HepG2 (cell line): ENCODE measurements around the gene PGRMC2. TPM values are rescaled to one million over a fixed set of nuclear protein-coding genes. Genes with fewer than 3 reads are reported as not detected.
A peak's percentile ranks its signal among the peaks of the same experiment; 100 is the strongest.

Source experiments
- ATAC-seq: fragments of 200-7000 bp; cut with Tn5 transposase; 3 replicates; pipeline ENCODE4 v1.9.1; 2020; ENCODE audit warnings: mild to moderate bottlenecking, moderate library complexity
- BruUV-seq: library from RNA; stranded (reverse); fragments of 400-500 nt; replicated peaks from 2 replicates; lab custom pipeline; 2021; lab: Mats Ljungman, UMichigan
- CTCF ChIA-PET: fragments of 300-600 bp; formaldehyde crosslinking; extraction: SDS; loops from one replicate; lab custom pipeline; 2021; ENCODE audit warnings: low total read pairs, inconsistent platforms, low intra/inter-chr PET ratio; lab: Yijun Ruan, JAX
- POLR2A ChIA-PET: fragments of 350-600 bp; sonication (Branson Sonifier 250); formaldehyde crosslinking; loops from one replicate; lab custom pipeline; 2020; ENCODE audit warnings: antibody characterized with exemption, inconsistent platforms; lab: Yijun Ruan, JAX
- DNase-seq: peaks from one replicate; pipeline ENCODE4 v3.0.0-alpha.2; 2015; ENCODE audit warnings: low spot score
- FAIRE-seq: peaks from 3 replicates; lab custom pipeline; 2011; peaks lifted over from hg19 to GRCh38; lab: Jason Lieb, UNC
- H2AFZ ChIP-seq: one replicate; pipeline ENCODE4 v1.6.1; 2011; ENCODE audit warnings: low read length, inconsistent platforms
- H3K27ac ChIP-seq: fragments of 300-600 bp; 3 replicates; pipeline ENCODE4 v1.8.0; 2011; ENCODE audit warnings: mixed run types, mild to moderate bottlenecking, mixed read lengths, low read length, inconsistent platforms; ENCODE audit not compliant: insufficient read depth; ENCODE audit errors: extremely low read length
- H3K27me3 ChIP-seq, 2 experiments: fragments of 200-600 bp in 1 of 2; 2 replicates in 1 of 2; 3 replicates in 1 of 2; pipeline versions ENCODE4 v1.6.0 to v1.8.0; 2011; ENCODE audit warnings: low read length in 2 of 2, mild to moderate bottlenecking in 2 of 2, moderate library complexity in 2 of 2, inconsistent platforms in 1 of 2; ENCODE audit not compliant: insufficient read depth in 2 of 2, control insufficient read depth in 1 of 2
- H3K36me3 ChIP-seq, 2 experiments: fragments of 200-600 bp in 1 of 2; replicated peaks in 1 of 2; 2 replicates in 1 of 2; 3 replicates in 1 of 2; pipeline versions ENCODE4 v1.5.1 to v1.8.0; 2011; ENCODE audit warnings: low read length in 2 of 2, inconsistent platforms in 1 of 2; ENCODE audit not compliant: insufficient read depth in 2 of 2, control insufficient read depth in 1 of 2
- H3K4me1 ChIP-seq: 2 replicates; pipeline ENCODE4 v1.5.1; 2012; ENCODE audit warnings: low read length, inconsistent platforms; ENCODE audit not compliant: insufficient read depth
- H3K4me2 ChIP-seq: 2 replicates; pipeline ENCODE4 v1.6.0; 2011; ENCODE audit warnings: low read depth, low read length, inconsistent platforms
- H3K4me3 ChIP-seq, 3 experiments: fragments of 200-600 bp in 1 of 3; sonication (generic), shearing (Covaris generic) in 1 of 3; replicated peaks in 1 of 3; 2 replicates each; pipeline ENCODE4 v1.5.1; 2011 to 2016; ENCODE audit warnings: low read length in 3 of 3, inconsistent platforms in 2 of 3, low read depth in 2 of 3, mild to moderate bottlenecking in 2 of 3, control low read depth in 1 of 3, mixed read lengths in 1 of 3; ENCODE audit not compliant: insufficient read depth in 1 of 3
- H3K79me2 ChIP-seq: one replicate; pipeline ENCODE4 v1.6.1; 2011; ENCODE audit warnings: low read length, inconsistent platforms; ENCODE audit not compliant: insufficient read depth
- H3K9ac ChIP-seq: 2 replicates; pipeline ENCODE4 v1.6.0; 2011; ENCODE audit warnings: mild to moderate bottlenecking, low read depth, low read length, inconsistent platforms; ENCODE audit not compliant: insufficient read depth
- H3K9me3 ChIP-seq: 2 replicates; pipeline ENCODE4 v1.5.1; 2012; ENCODE audit warnings: mild to moderate bottlenecking, low read length
- H4K20me1 ChIP-seq: 2 replicates; pipeline ENCODE4 v1.6.0; 2011; ENCODE audit warnings: inconsistent platforms, mild to moderate bottlenecking, low read length, moderate library complexity; ENCODE audit not compliant: insufficient read depth
- EHMT2 ChIP-seq: fragments of 200-600 bp; sonication (generic); IDR thresholded peaks from 2 replicates; pipeline ENCODE4 v1.7.0; 2017; ENCODE audit warnings: antibody characterized with exemption, low read depth, low read length, borderline replicate concordance
- ELF4 ChIP-seq: sonication (generic); formaldehyde crosslinking; IDR thresholded peaks from 2 replicates; pipeline ENCODE4 v1.5.0; 2020; ENCODE audit warnings: missing genetic modification reagents, mild to moderate bottlenecking, moderate library complexity, borderline replicate concordance
- NFYC ChIP-seq: IDR thresholded peaks from 2 replicates; pipeline ENCODE4 v1.6.1; 2016; ENCODE audit warnings: missing genetic modification reagents, missing compliant biosample characterization
- NPAS2 ChIP-seq: sonication (generic); formaldehyde crosslinking; IDR thresholded peaks from 2 replicates; pipeline ENCODE4 v1.8.0; 2022; ENCODE audit warnings: mild to moderate bottlenecking, missing genetic modification reagents, borderline replicate concordance
- RXRB ChIP-seq: IDR thresholded peaks from 2 replicates; pipeline ENCODE4 v1.6.1; 2016; ENCODE audit warnings: borderline replicate concordance, missing genetic modification reagents, missing compliant biosample characterization
- TCF12 ChIP-seq, 2 experiments: fragments of 450-650 bp in 1 of 2; sonication (generic) in 1 of 2; formaldehyde crosslinking in 1 of 2; IDR thresholded peaks; 2 replicates each; pipeline versions ENCODE4 v1.6.1 to v1.8.0; 2017 to 2022; ENCODE audit warnings: antibody characterized with exemption in 1 of 2, mild to moderate bottlenecking in 1 of 2, missing genetic modification reagents in 1 of 2, moderate library complexity in 1 of 2
- ZNF333 ChIP-seq: sonication (generic); formaldehyde crosslinking; IDR thresholded peaks from 2 replicates; pipeline ENCODE4 v1.4.0; 2020; ENCODE audit warnings: mild to moderate bottlenecking, missing genetic modification reagents, borderline replicate concordance
- WGBS: methylation state at CpG from one replicate; pipeline ENCODE4 v1.1.6; 2017; ENCODE audit warnings: low lambda C conversion rate; 5-methylcytosine and 5-hydroxymethylcytosine counted together
- in situ Hi-C: cut with HindIII; loops from 2 replicates; pipeline ENCODE4 v1.10.0; 2017; ENCODE audit warnings: low pct_unique_long_range_greater_than_20kb; ENCODE audit not compliant: extremely low pct_ligation_motif_present
- intact Hi-C: fragments of 100-400 bp; cut with micrococcal nuclease; formaldehyde crosslinking; loops from one replicate; pipeline ENCODE4 v1.10.0; 2022; ENCODE audit not compliant: unreplicated experiment
- polyA plus RNA-seq, 8 experiments: library from polyadenylated mRNA; depleted of rRNA in 3 of 8; stranded (reverse) in 7 of 8; unstranded in 1 of 8; fragments of >200 nt; fragmentation: Illumina TruSeq in 4 of 8; extraction: Trizol in 4 of 8; gene quantifications; 2 replicates each; pipeline versions ENCODE4 v1.2.1 to v1.2.3, GENCODE V29; 2011 to 2016; ENCODE audit warnings: low read depth in 4 of 8, missing spikeins in 1 of 8, mixed read lengths in 1 of 8; ENCODE audit not compliant: insufficient read depth in 1 of 8
- total RNA-seq, 5 experiments: library from RNA; depleted of rRNA; stranded (reverse); fragments of >200 nt; fragmentation: Illumina TruSeq; extraction: Trizol; gene quantifications; 2 replicates each; pipeline ENCODE4 v1.2.3, GENCODE V29; 2016; ENCODE audit warnings: low read depth in 1 of 5
- TF ChIP-seq, protein P1 (sequence below): sonication (generic); formaldehyde crosslinking; IDR thresholded peaks from 2 replicates; pipeline ENCODE4 v1.5.1; 2020; ENCODE audit warnings: missing genetic modification reagents, mild to moderate bottlenecking, borderline replicate concordance
- TF ChIP-seq, protein P2 (sequence below): sonication (generic); formaldehyde crosslinking; conservative IDR thresholded peaks from 2 replicates; pipeline ENCODE4 v1.8.1; 2023; ENCODE audit warnings: missing genetic modification reagents
- TF ChIP-seq, protein P3 (sequence below): sonication (generic); formaldehyde crosslinking; IDR thresholded peaks from 2 replicates; pipeline ENCODE4 v1.8.1; 2023; ENCODE audit warnings: missing genetic modification reagents, mild to moderate bottlenecking, borderline replicate concordance

The PGRMC2 gene
- total and polyA plus RNA-seq, 2 of the 13 experiments (the other 11 are each of a cell fraction or from before 2014, with no cell fraction given), result 16.0 to 19.8 TPM

DNA sequence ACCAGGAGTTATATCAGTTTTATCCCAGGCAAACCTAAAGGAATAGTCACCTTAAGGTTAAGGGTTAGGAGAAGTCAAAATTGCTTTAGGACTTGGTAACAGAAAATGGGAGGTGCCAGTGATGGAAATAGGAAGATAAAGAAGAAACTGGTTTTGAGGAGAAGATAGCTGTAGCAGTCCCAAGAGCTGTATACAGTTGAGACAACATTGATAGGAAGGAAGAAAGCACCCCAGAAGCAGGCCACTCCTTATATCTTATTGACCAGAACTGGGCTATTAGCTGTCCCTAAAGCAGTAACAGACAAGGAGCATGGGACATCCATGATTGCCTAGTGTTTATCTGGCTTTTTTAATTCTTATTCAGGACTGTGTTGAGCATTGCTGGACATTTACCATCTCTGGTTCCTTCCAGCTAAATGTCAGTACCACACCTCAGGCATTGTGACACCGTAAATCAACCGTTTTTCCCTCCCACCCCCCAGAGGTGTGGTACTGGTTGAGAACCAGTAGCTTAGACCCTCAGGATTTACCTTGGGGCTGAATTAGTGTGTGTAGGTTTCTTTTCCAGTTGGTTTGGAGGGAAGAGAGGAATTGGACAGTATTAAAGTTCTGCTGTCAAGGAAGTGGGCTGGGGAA is 2.0 kb upstream of the PGRMC2 start:
- ChIA-PET CTCF (no interaction called here), POLR2A (no interaction called here)
- Histone ChIP-seq H3K4me3 (no peak overlapping the region), H3K9ac (no peak overlapping the region), H3K36me3 (no peaks in the 10 kb centered on the region), H2AFZ (no peak overlapping the region), H3K27ac (no peak overlapping the region), H3K79me2 (peaks cover 27% of the 10 kb centered on the region), H4K20me1 (no peaks in the 10 kb centered on the region), H3K9me3 (no peaks in the 10 kb centered on the region), H3K4me1 (peaks cover 21% of the 10 kb centered on the region), H3K27me3 (peaks cover 2 to 5% of the 10 kb centered on the region in 2 experiments; a peak in 3 of 5 replicates), H3K4me2 (peak overlapping the region; percentile 98; the same call in 1 of the 2 replicates)
- DNase-seq (no peak), ATAC-seq (no peak), FAIRE-seq (no peak)
- intact Hi-C loops, result loop anchor here (2.0 to 10.0 kb wide), 5 partner anchors 69 to 523 kb away; partner anchors contain the start of genes ABHD18, LARP1B and MFSD8
- 61% methylated on average over 2 of the region's 2 CpGs for WGBS
- BruUV-seq, result no TSS peak
- no peak for TF ChIP-seq NFYC (CRISPR knock-in tag)
- in situ Hi-C loops, result no loop called here

DNA sequence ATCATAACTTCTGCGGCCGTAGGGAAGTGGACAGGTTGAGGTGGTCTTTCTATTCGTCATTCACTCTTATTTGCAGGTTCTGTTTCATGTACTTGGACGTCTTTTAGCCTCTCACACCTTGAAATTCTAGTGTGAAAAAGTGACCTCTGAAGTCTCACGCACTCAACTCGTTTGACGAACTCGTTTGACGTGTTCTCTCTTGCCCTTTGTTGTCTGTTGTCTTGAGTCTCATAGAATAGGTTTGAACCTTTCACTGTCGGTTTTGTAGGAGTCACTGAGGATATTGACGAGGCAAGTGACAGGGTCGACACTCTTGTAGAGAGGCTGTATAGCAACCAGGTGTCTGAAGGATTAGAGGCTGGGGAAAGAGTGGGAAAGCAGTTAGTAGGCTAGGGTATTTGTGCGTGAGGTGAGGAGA is 1.1 kb upstream of the PGRMC2 start:
- 3% methylated on average over 13 of the region's 13 CpGs for WGBS
- Histone ChIP-seq H3K9me3 (no peaks in the 10 kb centered on the region), H4K20me1 (no peaks in the 10 kb centered on the region), H3K4me2 (peak overlapping the region; percentile 98), H2AFZ (peak overlapping the region; percentile 81), H3K79me2 (peaks cover 36% of the 10 kb centered on the region), H3K4me1 (peaks cover 30% of the 10 kb centered on the region), H3K27ac (peak overlapping the region; percentile 77), H3K9ac (peak overlapping the region; percentile 78), H3K4me3 (peak overlapping the region; percentile 60 to 95 (median 94)), H3K36me3 (no peaks in the 10 kb centered on the region), H3K27me3 (peaks cover 2 to 5% of the 10 kb centered on the region in 2 experiments; a peak in 3 of 5 replicates)
- intact Hi-C loops, result loop anchor here (2.0 to 10.0 kb wide), 5 partner anchors 68 to 524 kb away; partner anchors contain the start of genes ABHD18, LARP1B and MFSD8
- ChIA-PET POLR2A (interaction anchor here (0.6 to 1.5 kb wide), 5 partner anchors 13 to 656 kb away, joined by 3 to 7 read pairs (median 3); partner anchors contain the start of genes INTU and LARP1B), CTCF (interaction anchor here (0.7 kb wide), 1 partner anchor 91 kb away, joined by 3 read pairs; no protein-coding TSS in a partner anchor)
- no peak for DNase-seq
- ATAC-seq, result no peak
- FAIRE-seq, result peak; percentile 68
- in situ Hi-C loops, result no loop called here
- BruUV-seq, result TSS peak; percentile 78
- TF ChIP-seq, protein P1, sequence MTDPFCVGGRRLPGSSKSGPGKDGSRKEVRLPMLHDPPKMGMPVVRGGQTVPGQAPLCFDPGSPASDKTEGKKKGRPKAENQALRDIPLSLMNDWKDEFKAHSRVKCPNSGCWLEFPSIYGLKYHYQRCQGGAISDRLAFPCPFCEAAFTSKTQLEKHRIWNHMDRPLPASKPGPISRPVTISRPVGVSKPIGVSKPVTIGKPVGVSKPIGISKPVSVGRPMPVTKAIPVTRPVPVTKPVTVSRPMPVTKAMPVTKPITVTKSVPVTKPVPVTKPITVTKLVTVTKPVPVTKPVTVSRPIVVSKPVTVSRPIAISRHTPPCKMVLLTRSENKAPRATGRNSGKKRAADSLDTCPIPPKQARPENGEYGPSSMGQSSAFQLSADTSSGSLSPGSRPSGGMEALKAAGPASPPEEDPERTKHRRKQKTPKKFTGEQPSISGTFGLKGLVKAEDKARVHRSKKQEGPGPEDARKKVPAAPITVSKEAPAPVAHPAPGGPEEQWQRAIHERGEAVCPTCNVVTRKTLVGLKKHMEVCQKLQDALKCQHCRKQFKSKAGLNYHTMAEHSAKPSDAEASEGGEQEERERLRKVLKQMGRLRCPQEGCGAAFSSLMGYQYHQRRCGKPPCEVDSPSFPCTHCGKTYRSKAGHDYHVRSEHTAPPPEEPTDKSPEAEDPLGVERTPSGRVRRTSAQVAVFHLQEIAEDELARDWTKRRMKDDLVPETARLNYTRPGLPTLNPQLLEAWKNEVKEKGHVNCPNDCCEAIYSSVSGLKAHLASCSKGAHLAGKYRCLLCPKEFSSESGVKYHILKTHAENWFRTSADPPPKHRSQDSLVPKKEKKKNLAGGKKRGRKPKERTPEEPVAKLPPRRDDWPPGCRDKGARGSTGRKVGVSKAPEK (CRISPR knock-in tag), result peak; percentile 11; the same call in 1 of the 2 replicates
- TF ChIP-seq ZNF333 (CRISPR knock-in tag) (0 out of 2 replicates have a peak, but pooled peaks have one; percentile 1), TCF12 (IDR thresholded peaks at IDR 0.05) (no peak), TCF12 (CRISPR knock-in tag; IDR thresholded peaks at IDR 0.05) (no peak), EHMT2 (peak; percentile 17; the same call in 1 of the 2 replicates), RXRB (CRISPR knock-in tag) (no peak), NPAS2 (CRISPR knock-in tag) (no peak), ELF4 (CRISPR knock-in tag) (peak; percentile 55; the same call in 1 of the 2 replicates)
- TF ChIP-seq, protein P2, sequence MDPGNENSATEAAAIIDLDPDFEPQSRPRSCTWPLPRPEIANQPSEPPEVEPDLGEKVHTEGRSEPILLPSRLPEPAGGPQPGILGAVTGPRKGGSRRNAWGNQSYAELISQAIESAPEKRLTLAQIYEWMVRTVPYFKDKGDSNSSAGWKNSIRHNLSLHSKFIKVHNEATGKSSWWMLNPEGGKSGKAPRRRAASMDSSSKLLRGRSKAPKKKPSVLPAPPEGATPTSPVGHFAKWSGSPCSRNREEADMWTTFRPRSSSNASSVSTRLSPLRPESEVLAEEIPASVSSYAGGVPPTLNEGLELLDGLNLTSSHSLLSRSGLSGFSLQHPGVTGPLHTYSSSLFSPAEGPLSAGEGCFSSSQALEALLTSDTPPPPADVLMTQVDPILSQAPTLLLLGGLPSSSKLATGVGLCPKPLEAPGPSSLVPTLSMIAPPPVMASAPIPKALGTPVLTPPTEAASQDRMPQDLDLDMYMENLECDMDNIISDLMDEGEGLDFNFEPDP (CRISPR knock-in tag), result 0 out of 2 replicates have a peak, but pooled peaks have one; percentile 68
- TF ChIP-seq, protein P3, sequence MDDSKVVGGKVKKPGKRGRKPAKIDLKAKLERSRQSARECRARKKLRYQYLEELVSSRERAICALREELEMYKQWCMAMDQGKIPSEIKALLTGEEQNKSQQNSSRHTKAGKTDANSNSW (CRISPR knock-in tag), result no peak
